ENCODE data around the gene AUTS2. TPM values are rescaled to one million over a fixed set of nuclear protein-coding genes. Genes with fewer than 3 reads are reported as not detected.

The AUTS2 gene
- total RNA-seq, 4 donors from 2014 or later = 14.9 to 27.2 (median 17.5) TPM

DNA sequence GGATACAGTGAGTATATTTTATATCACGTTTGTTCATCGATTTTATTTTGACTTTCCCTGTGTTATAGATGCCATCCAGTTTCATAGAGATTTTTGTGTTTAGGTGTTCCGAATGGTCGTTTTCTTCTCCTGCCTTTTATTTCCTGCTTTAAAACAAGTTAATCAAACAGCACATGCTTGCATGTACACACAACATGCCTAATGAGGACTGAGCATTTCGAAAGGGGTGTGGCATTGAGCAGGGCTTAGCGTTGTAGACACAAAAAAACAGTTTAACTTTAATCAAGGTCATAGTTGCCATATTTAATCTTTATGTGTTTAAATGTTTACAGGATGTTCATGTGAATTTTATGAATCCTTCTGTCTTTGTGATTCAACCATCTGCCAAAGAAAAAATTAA, 1103.2 kb downstream of the AUTS2 start:
- TF ChIP-seq POLR2A (IDR thresholded peaks at IDR 0.05) = no peak
- TF ChIP-seq, protein P1, sequence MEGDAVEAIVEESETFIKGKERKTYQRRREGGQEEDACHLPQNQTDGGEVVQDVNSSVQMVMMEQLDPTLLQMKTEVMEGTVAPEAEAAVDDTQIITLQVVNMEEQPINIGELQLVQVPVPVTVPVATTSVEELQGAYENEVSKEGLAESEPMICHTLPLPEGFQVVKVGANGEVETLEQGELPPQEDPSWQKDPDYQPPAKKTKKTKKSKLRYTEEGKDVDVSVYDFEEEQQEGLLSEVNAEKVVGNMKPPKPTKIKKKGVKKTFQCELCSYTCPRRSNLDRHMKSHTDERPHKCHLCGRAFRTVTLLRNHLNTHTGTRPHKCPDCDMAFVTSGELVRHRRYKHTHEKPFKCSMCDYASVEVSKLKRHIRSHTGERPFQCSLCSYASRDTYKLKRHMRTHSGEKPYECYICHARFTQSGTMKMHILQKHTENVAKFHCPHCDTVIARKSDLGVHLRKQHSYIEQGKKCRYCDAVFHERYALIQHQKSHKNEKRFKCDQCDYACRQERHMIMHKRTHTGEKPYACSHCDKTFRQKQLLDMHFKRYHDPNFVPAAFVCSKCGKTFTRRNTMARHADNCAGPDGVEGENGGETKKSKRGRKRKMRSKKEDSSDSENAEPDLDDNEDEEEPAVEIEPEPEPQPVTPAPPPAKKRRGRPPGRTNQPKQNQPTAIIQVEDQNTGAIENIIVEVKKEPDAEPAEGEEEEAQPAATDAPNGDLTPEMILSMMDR (IDR thresholded peaks at IDR 0.05) = no peak
- intact Hi-C loops (cut with DNase I) = loop anchor here (10.0 kb wide), 1 partner anchor 647 kb away; no protein-coding TSS in a partner anchor
- no peaks in the 10 kb centered on the region for H3K36me3 ChIP-seq
- 89 to 91% methylated on average over 6 of the region's 6 CpGs for WGBS, 2 donors
- no peak for DNase-seq
- no peaks in the 10 kb centered on the region for H3K9me3 ChIP-seq
- H3K4me3 ChIP-seq (replicated peaks in 1 of 3) = no peak overlapping the region
- no peaks in the 10 kb centered on the region for H3K27me3 ChIP-seq
- no peak overlapping the region for H3K27ac ChIP-seq
- H3K4me1 ChIP-seq = no peaks in the 10 kb centered on the region

DNA sequence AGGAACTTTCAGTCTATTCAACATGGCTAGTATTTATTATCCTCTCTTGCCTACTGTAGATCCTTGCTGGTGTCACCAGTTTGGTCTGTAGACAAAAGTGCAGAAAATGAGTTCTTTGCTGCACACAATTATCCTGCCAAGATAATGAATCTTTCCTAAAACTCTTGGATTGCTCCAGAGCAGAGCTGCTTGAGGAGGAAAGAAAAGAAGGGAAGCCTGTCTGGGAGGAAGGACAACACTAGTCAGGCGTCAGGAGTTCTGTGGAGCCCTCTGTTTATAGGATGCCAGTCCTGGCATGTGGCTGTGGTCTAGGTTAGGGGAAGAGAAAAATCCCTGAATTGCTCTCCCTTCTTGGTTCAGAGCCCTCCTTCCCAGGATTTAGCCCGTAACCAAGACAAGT, 1103.7 kb downstream of the AUTS2 start:
- TF ChIP-seq POLR2A (IDR thresholded peaks at IDR 0.05) = no peak
- TF ChIP-seq, protein P1 (IDR thresholded peaks at IDR 0.05) = no peak
- no peak overlapping the region for H3K27ac ChIP-seq
- H3K9me3 ChIP-seq = no peaks in the 10 kb centered on the region
- H3K4me1 ChIP-seq = no peaks in the 10 kb centered on the region
- intact Hi-C loops (cut with DNase I) = loop anchor here (10.0 kb wide), 1 partner anchor 647 kb away; no protein-coding TSS in a partner anchor
- H3K4me3 ChIP-seq (replicated peaks in 1 of 3) = no peak overlapping the region
- WGBS, 2 donors = 96 to 100% methylated on average over 2 of the region's 2 CpGs
- H3K27me3 ChIP-seq = no peaks in the 10 kb centered on the region
- no peak for DNase-seq
- no peaks in the 10 kb centered on the region for H3K36me3 ChIP-seq

DNA sequence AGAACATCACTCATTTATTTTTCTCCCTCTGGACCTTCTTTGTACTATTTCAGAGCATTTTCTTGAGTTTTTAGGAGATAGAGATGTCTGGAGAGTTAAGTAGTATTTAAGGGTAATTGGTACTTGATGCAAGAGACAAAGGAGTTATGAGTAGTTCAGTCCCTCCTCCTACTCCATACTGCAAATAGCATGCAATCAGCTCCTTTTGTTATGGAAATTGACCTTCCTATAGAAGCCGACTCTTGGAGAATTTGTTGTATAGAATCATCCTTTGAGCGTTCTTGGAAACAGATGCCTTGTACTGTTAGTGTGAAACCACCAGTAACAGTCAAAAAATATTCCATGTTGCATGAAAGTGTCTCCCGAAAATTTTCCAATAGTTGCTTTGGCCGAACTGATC, 1105.5 kb downstream of the AUTS2 start:
- H3K36me3 ChIP-seq = no peaks in the 10 kb centered on the region
- H3K4me3 ChIP-seq (replicated peaks in 1 of 3) = no peak overlapping the region
- intact Hi-C loops (cut with DNase I) = loop anchor here (10.0 kb wide), 1 partner anchor 649 kb away; no protein-coding TSS in a partner anchor
- peaks cover 0 to 6% of the 10 kb centered on the region in 2 donors for H3K4me1 ChIP-seq
- no peak for TF ChIP-seq POLR2A (IDR thresholded peaks at IDR 0.05)
- TF ChIP-seq, protein P1 (IDR thresholded peaks at IDR 0.05) = no peak
- 95 to 98% methylated on average over 4 of the region's 4 CpGs for WGBS, 2 donors
- no peaks in the 10 kb centered on the region for H3K27me3 ChIP-seq
- H3K27ac ChIP-seq = no peak overlapping the region
- no peak for DNase-seq
- no peaks in the 10 kb centered on the region for H3K9me3 ChIP-seq

DNA sequence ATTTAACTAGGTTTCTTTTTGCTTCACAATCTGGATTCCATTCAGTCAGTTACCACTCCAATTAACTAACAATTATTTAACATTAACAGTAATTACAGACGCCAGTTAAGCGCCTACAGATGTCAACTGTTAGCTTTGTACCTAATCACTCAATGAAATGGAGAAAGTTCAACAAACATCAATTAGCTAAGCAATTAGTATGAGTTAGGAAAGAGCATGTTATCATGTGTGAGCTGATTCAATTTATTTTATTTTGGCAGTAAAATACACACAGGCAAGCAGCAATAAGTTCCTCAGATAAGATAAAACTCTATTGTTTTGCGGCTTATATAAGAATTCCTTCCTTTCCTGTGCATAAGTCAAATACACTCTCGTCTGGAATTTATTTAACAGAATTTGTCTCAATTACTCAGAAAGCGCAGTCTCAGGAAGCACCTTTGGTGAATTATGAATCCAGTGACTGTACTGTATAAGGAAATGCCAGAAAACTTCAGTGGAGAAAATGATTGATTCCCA, 1106.6 kb downstream of the AUTS2 start:
- Histone ChIP-seq H3K27ac (no peak overlapping the region), H3K9me3 (no peaks in the 10 kb centered on the region), H3K36me3 (no peaks in the 10 kb centered on the region), H3K27me3 (no peaks in the 10 kb centered on the region), H3K4me1 (peaks cover 0 to 9% of the 10 kb centered on the region in 2 donors), H3K4me3 (replicated peaks in 1 of 3) (no peak overlapping the region)
- 85 to 89% methylated on average over 5 of the region's 5 CpGs for WGBS, 2 donors
- no peak for TF ChIP-seq POLR2A (IDR thresholded peaks at IDR 0.05)
- TF ChIP-seq, protein P1 (IDR thresholded peaks at IDR 0.05) = no peak
- intact Hi-C loops (cut with DNase I) = loop anchor here (10.0 kb wide), 1 partner anchor 650 kb away; no protein-coding TSS in a partner anchor
- no peak for DNase-seq

DNA sequence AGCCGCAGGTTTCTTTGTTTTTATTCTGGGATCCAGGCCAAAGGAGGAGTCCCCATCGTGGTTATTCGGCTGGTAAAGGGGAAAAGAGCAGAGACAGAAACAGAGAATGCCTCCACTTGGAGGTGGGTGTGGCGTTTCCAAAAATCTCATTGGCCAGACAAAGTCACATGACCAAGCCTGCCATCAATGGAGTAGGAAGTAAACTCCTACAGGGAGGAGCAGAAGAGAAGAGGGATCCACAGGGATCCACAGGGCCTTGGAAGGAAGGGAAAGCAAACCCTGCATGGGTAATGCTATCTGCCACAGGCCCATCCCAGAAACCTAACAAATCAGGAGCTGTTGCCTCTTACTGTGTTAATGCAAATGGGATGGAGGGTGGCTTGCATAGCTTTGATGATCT, 1107.9 kb downstream of the AUTS2 start:
- Histone ChIP-seq H3K4me1 (peaks cover 0 to 12% of the 10 kb centered on the region in 2 donors), H3K9me3 (no peaks in the 10 kb centered on the region), H3K27ac (no peak overlapping the region), H3K27me3 (no peaks in the 10 kb centered on the region), H3K4me3 (replicated peaks in 1 of 3) (no peak overlapping the region), H3K36me3 (no peaks in the 10 kb centered on the region)
- no peak for TF ChIP-seq POLR2A (IDR thresholded peaks at IDR 0.05)
- TF ChIP-seq, protein P1 (IDR thresholded peaks at IDR 0.05) = no peak
- WGBS, 2 donors = 84 to 86% methylated on average over 4 of the region's 4 CpGs
- no peak for DNase-seq
- intact Hi-C loops (cut with DNase I) = loop anchor here (10.0 kb wide), 1 partner anchor 651 kb away; no protein-coding TSS in a partner anchor

All from thyroid gland (tissue), 4 donors.